Measurements from ENCODE around the gene CEP112. TPM values are rescaled to one million over a fixed set of nuclear protein-coding genes. Genes with fewer than 3 reads are reported as not detected.
"Not testable (repeated sequence)": the region's sequence is repeated elsewhere in the genome, so short reads cannot be mapped to it uniquely, and the experiment has no call there.

Gene CEP112
- polyA plus RNA-seq, 4 donors: 14.2 to 20.3 (median 14.3) TPM

- DNase-seq (ENCODE audit: low read depth in 4 of 4, low spot score in 2 of 4): no peak
Observed at GRCh38 chr17:66087073-66087472, 104.9 kb downstream of the CEP112 start.

GRCh38 chr17:66085221-66085620, 106.7 kb downstream of the CEP112 start:
- no peak for DNase-seq (ENCODE audit: low read depth in 4 of 4, low spot score in 2 of 4)

GRCh38 chr17:66080670-66081069, 111.3 kb downstream of the CEP112 start:
- not testable (repeated sequence) for DNase-seq (ENCODE audit: low read depth in 4 of 4, low spot score in 2 of 4)

GRCh38 chr17:66076546-66077190, 115.3 kb downstream of the CEP112 start:
- DNase-seq (ENCODE audit: low read depth in 4 of 4, low spot score in 2 of 4): no peak

- no peak for DNase-seq (ENCODE audit: low read depth in 4 of 4, low spot score in 2 of 4)
Observed at GRCh38 chr17:66073384-66073783, 118.5 kb downstream of the CEP112 start.

- no peak for DNase-seq (ENCODE audit: low read depth in 4 of 4, low spot score in 2 of 4)
Observed at GRCh38 chr17:66063686-66064085, 128.2 kb downstream of the CEP112 start.

GRCh38 chr17:66056148-66056547, 135.8 kb downstream of the CEP112 start:
- DNase-seq (ENCODE audit: low read depth in 4 of 4, low spot score in 2 of 4): no peak

GRCh38 chr17:66054242-66054641, 137.7 kb downstream of the CEP112 start:
- DNase-seq (ENCODE audit: low read depth in 4 of 4, low spot score in 2 of 4): no peak

- DNase-seq (ENCODE audit: low read depth in 4 of 4, low spot score in 2 of 4): no peak
Observed at GRCh38 chr17:66044083-66044482, 147.8 kb downstream of the CEP112 start.

GRCh38 chr17:66043419-66043818, 148.5 kb downstream of the CEP112 start:
- DNase-seq (ENCODE audit: low read depth in 4 of 4, low spot score in 2 of 4): no peak

- no peak for DNase-seq (ENCODE audit: low read depth in 4 of 4, low spot score in 2 of 4)
Observed at GRCh38 chr17:66040402-66040801, 151.5 kb downstream of the CEP112 start.

- DNase-seq (ENCODE audit: low read depth in 4 of 4, low spot score in 2 of 4): no peak
Observed at GRCh38 chr17:66038125-66038524, 153.8 kb downstream of the CEP112 start.

GRCh38 chr17:66037221-66037620, 154.7 kb downstream of the CEP112 start:
- DNase-seq (ENCODE audit: low read depth in 4 of 4, low spot score in 2 of 4): no peak

- no peak for DNase-seq (ENCODE audit: low read depth in 4 of 4, low spot score in 2 of 4)
Observed at GRCh38 chr17:66032082-66032712, 159.7 kb downstream of the CEP112 start.

- no peak for DNase-seq (ENCODE audit: low read depth in 4 of 4, low spot score in 2 of 4)
Observed at GRCh38 chr17:66025551-66025950, 166.4 kb downstream of the CEP112 start.

- DNase-seq (ENCODE audit: low read depth in 4 of 4, low spot score in 2 of 4): no peak
Observed at GRCh38 chr17:66021757-66022156, 170.2 kb downstream of the CEP112 start.

GRCh38 chr17:66018786-66019185, 173.1 kb downstream of the CEP112 start:
- DNase-seq (ENCODE audit: low read depth in 4 of 4, low spot score in 2 of 4): no peak

GRCh38 chr17:66016231-66016630, 175.7 kb downstream of the CEP112 start:
- no peak for DNase-seq (ENCODE audit: low read depth in 4 of 4, low spot score in 2 of 4)

GRCh38 chr17:66008680-66009079, 183.3 kb downstream of the CEP112 start:
- DNase-seq (ENCODE audit: low read depth in 4 of 4, low spot score in 2 of 4): no peak

GRCh38 chr17:66006654-66007053, 185.3 kb downstream of the CEP112 start:
- DNase-seq (ENCODE audit: low read depth in 4 of 4, low spot score in 2 of 4): no peak

GRCh38 chr17:66002812-66003211, 189.1 kb downstream of the CEP112 start:
- DNase-seq (ENCODE audit: low read depth in 4 of 4, low spot score in 2 of 4): no peak

GRCh38 chr17:66002063-66002585, 189.8 kb downstream of the CEP112 start:
- DNase-seq (ENCODE audit: low read depth in 4 of 4, low spot score in 2 of 4): no peak
